Spleen (tissue), 11 donors: ENCODE results near the gene CTBP1. TPM values are rescaled to one million over a fixed set of nuclear protein-coding genes. Genes with fewer than 3 reads are reported as not detected.

Experiments
- DNase-seq: peaks from one replicate; pipeline ENCODE4 v3.0.0-alpha.2; 2020
- H3K27ac ChIP-seq, 8 donors: fragments of 200-600 bp; sonication (generic) in 7 of 8; 1 replicate in 4 of 8; 2 replicates in 4 of 8; pipeline versions ENCODE4 v1.5.0 to v1.8.0; 2016 to 2021; ENCODE audit warnings: inconsistent platforms in 4 of 8, mild to moderate bottlenecking in 4 of 8, moderate library complexity in 1 of 8
- H3K27me3 ChIP-seq, 7 donors: fragments of 200-600 bp; sonication (generic) in 6 of 7; replicated peaks in 1 of 7; 1 replicate in 4 of 7; 2 replicates in 3 of 7; pipeline versions ENCODE4 v1.5.0 to v1.8.0; 2016 to 2021; ENCODE audit warnings: inconsistent platforms in 3 of 7, mild to moderate bottlenecking in 1 of 7
- H3K36me3 ChIP-seq, 6 donors: fragments of 200-600 bp; sonication (generic) in 5 of 6; 1 replicate in 4 of 6; 2 replicates in 2 of 6; pipeline versions ENCODE4 v1.5.0 to v1.8.0; 2016 to 2021; ENCODE audit warnings: inconsistent platforms in 2 of 6
- H3K4me1 ChIP-seq, 6 donors: fragments of 200-600 bp; sonication (generic) in 5 of 6; 1 replicate in 3 of 6; 2 replicates in 3 of 6; pipeline versions ENCODE4 v1.5.0 to v1.8.0; 2016 to 2021; ENCODE audit warnings: inconsistent platforms in 3 of 6
- H3K4me3 ChIP-seq, 8 donors: fragments of 200-600 bp; sonication (generic) in 7 of 8; 1 replicate in 4 of 8; 2 replicates in 4 of 8; pipeline versions ENCODE4 v1.5.0 to v1.8.0; 2016 to 2021; ENCODE audit warnings: inconsistent platforms in 4 of 8, mild to moderate bottlenecking in 4 of 8, moderate library complexity in 2 of 8
- H3K9me3 ChIP-seq, 8 donors: fragments of 200-600 bp; sonication (generic) in 7 of 8; 1 replicate in 4 of 8; 2 replicates in 4 of 8; pipeline versions ENCODE4 v1.5.0 to v1.8.0; 2016 to 2021; ENCODE audit warnings: inconsistent platforms in 4 of 8
- CTCF ChIP-seq, 11 experiments: fragments of 200-600 bp in 7 of 11; fragments of 450-650 bp in 4 of 11; sonication (generic) in 4 of 11; IDR thresholded peaks in 8 of 11; conservative IDR thresholded peaks in 3 of 11; 1 replicate in 7 of 11; 2 replicates in 4 of 11; pipeline versions ENCODE4 v1.4.0 to v1.8.0; 2016 to 2021; ENCODE audit warnings: antibody characterized with exemption in 11 of 11, inconsistent platforms in 4 of 11, mild to moderate bottlenecking in 1 of 11
- POLR2A ChIP-seq, 3 donors: fragments of 450-650 bp; IDR thresholded peaks; one replicate each; pipeline ENCODE4 v1.5.1; 2017; ENCODE audit warnings: antibody characterized with exemption in 3 of 3, mild to moderate bottlenecking in 1 of 3
- POLR2AphosphoS5 ChIP-seq, 3 donors: sonication (generic); formaldehyde crosslinking; IDR thresholded peaks; one replicate each; pipeline ENCODE4 v1.5.1; 2017; ENCODE audit warnings: antibody characterized with exemption in 3 of 3
- WGBS, 5 donors: extraction: QIAGEN DNeasy Blood & Tissue Kit in 3 of 5; methylation state at CpG; one replicate each; pipeline versions ENCODE4 v1.1.5 to v1.1.7; 2013 to 2018; 5-methylcytosine and 5-hydroxymethylcytosine counted together
- intact Hi-C: fragments of 100-400 bp; cut with DNase I; formaldehyde crosslinking; loops from one replicate; pipeline ENCODE4 v1.15.0; 2023; ENCODE audit warnings: low total_unique reads
- polyA plus RNA-seq, 3 donors: library from polyadenylated mRNA; stranded (reverse); fragments of 200-250 nt; gene quantifications; one replicate each; pipeline ENCODE4 v1.2.1, GENCODE V29; 2013
- total RNA-seq, 7 donors: library from RNA; depleted of rRNA in 3 of 7; stranded (reverse); fragments of >200 nt in 3 of 7; fragmentation: NEBNext Ultra II Directional in 4 of 7; extraction: Animal tissue kit (Norgen Biotek cat#: 25700) in 4 of 7; gene quantifications; one replicate each; pipeline versions ENCODE4 v1.1.0 to v1.2.1, GENCODE V29; 2016 to 2021
- donor health status: healthy with polysubstance abuse.
- donor health status: DM: no; HTN: no; CAD: no; lungs with moderate emphysema.
- donor health status: DM: no; HTN: no; CAD: no.
- donor health status: Bipolar disorder and iron deficiency.
- donor health status: healthy.
- donor health status: DM: no; HTN: no; CAD: no.
- donor health status: DM: yes; HTN: yes; CAD: no.

Gene CTBP1
- total and polyA plus RNA-seq, 10 donors = 101 to 226 (median 187) TPM

GRCh38 chr4:1213336-1213995 lies 35.5 kb downstream of the CTBP1 start:
- H3K27me3 ChIP-seq = no peaks in the 10 kb centered on the region
- H3K36me3 ChIP-seq = peaks cover 0 to 97% (median 60%) of the 10 kb centered on the region in 6 donors
- 90 to 97% (median 95%) methylated on average over 6 to 20 of the region's 20 CpGs for WGBS, 5 donors
- peaks cover 36 to 93% (median 66%) of the 10 kb centered on the region in 6 donors for H3K4me1 ChIP-seq
- DNase-seq = no peak
- TF ChIP-seq POLR2A (IDR thresholded peaks at IDR 0.05) = no peak
- no peak for TF ChIP-seq CTCF (IDR thresholded peaks at IDR 0.05 in 8 of 11, conservative IDR thresholded peaks at IDR 0.05 in 3 of 11)
- no peak for TF ChIP-seq POLR2AphosphoS5 (IDR thresholded peaks at IDR 0.05)
- H3K9me3 ChIP-seq = no peaks in the 10 kb centered on the region
- H3K27ac ChIP-seq = peak overlapping the region in 3 of 8 donors; percentile 9 to 85 (median 82)
- H3K4me3 ChIP-seq = no peak overlapping the region
- intact Hi-C loops = no loop called here

GRCh38 chr4:1212546-1213335 lies 36.2 kb downstream of the CTBP1 start:
- 88 to 96% (median 93%) methylated on average over 11 to 20 of the region's 20 CpGs for WGBS, 5 donors

GRCh38 chr4:1211891-1212545 lies 36.9 kb downstream of the CTBP1 start:
- peaks cover 22 to 93% (median 63%) of the 10 kb centered on the region in 6 donors for H3K4me1 ChIP-seq
- H3K4me3 ChIP-seq = no peak overlapping the region
- peak in 1 of 3 donors; percentile 57 for TF ChIP-seq POLR2AphosphoS5 (IDR thresholded peaks at IDR 0.05)
- no peak for TF ChIP-seq POLR2A (IDR thresholded peaks at IDR 0.05)
- intact Hi-C loops = no loop called here
- DNase-seq = peak; percentile 67
- peaks cover 0 to 91% (median 60%) of the 10 kb centered on the region in 6 donors for H3K36me3 ChIP-seq
- H3K27ac ChIP-seq = peak overlapping the region in 2 of 8 donors; percentile 23 to 85
- no peaks in the 10 kb centered on the region for H3K9me3 ChIP-seq
- 74 to 88% (median 86%) methylated on average over 28 to 34 of the region's 34 CpGs for WGBS, 5 donors
- no peaks in the 10 kb centered on the region for H3K27me3 ChIP-seq

More at GRCh38 chr4:1212546-1213335, 36.2 kb downstream of the CTBP1 start:
- H3K27ac ChIP-seq = peak overlapping the region in 2 of 8 donors; percentile 23 to 85
- DNase-seq = peak; percentile 73
- no peak for TF ChIP-seq POLR2AphosphoS5 (IDR thresholded peaks at IDR 0.05)
- TF ChIP-seq POLR2A (IDR thresholded peaks at IDR 0.05) = no peak
- no peak for TF ChIP-seq CTCF (IDR thresholded peaks at IDR 0.05 in 8 of 11, conservative IDR thresholded peaks at IDR 0.05 in 3 of 11)
- H3K36me3 ChIP-seq = peaks cover 0 to 91% (median 60%) of the 10 kb centered on the region in 6 donors
- intact Hi-C loops = no loop called here
- no peaks in the 10 kb centered on the region for H3K9me3 ChIP-seq
- no peaks in the 10 kb centered on the region for H3K27me3 ChIP-seq
- no peak overlapping the region for H3K4me3 ChIP-seq
- H3K4me1 ChIP-seq = peaks cover 29 to 93% (median 66%) of the 10 kb centered on the region in 6 donors

GRCh38 chr4:1211371-1211770 lies 37.6 kb downstream of the CTBP1 start:
- no peak overlapping the region for H3K27ac ChIP-seq
- H3K27me3 ChIP-seq = no peaks in the 10 kb centered on the region
- peak; percentile 60 for DNase-seq
- no peak overlapping the region for H3K4me3 ChIP-seq
- TF ChIP-seq POLR2A (IDR thresholded peaks at IDR 0.05) (no peak), CTCF (IDR thresholded peaks at IDR 0.05 in 8 of 11, conservative IDR thresholded peaks at IDR 0.05 in 3 of 11) (no peak), POLR2AphosphoS5 (IDR thresholded peaks at IDR 0.05) (no peak)
- no peaks in the 10 kb centered on the region for H3K9me3 ChIP-seq
- peaks cover 0 to 86% (median 59%) of the 10 kb centered on the region in 6 donors for H3K36me3 ChIP-seq
- 93 to 97% (median 95%) methylated on average over 13 of the region's 13 CpGs for WGBS, 5 donors
- intact Hi-C loops = no loop called here
- peaks cover 15 to 93% (median 60%) of the 10 kb centered on the region in 6 donors for H3K4me1 ChIP-seq
